D721Med (cell line): ENCODE measurements around the gene RBM25.
"Not testable (repeated sequence)": the region's sequence is repeated elsewhere in the genome, so short reads cannot be mapped to it uniquely, and the experiment has no call there.

Source experiments
- DNase-seq: peaks from one replicate; pipeline ENCODE4 v3.0.0; 2011; ENCODE audit warnings: low spot score; ENCODE audit not compliant: insufficient read length
- FAIRE-seq: peaks from 2 replicates; lab custom pipeline; 2011; peaks lifted over from hg19 to GRCh38; lab: Jason Lieb, UNC
- CTCF ChIP-seq: IDR thresholded peaks from 2 replicates; pipeline ENCODE4 v1.5.1; 2012; ENCODE audit warnings: mild to moderate bottlenecking, control low read depth; ENCODE audit not compliant: insufficient read depth; ENCODE audit errors: missing control alignments

RBM25 gene

GRCh38 chr14:73058224-73058921, at the start of gene RBM25:
TSS of gene RBM25 (plus strand) at chr14:73058534. CDS start at chr14:73071642, 13,108 bp downstream.
- DNase-seq: peak; percentile 77
- peak; percentile 80 for FAIRE-seq
- peak; percentile 29 for TF ChIP-seq CTCF

- not testable (repeated sequence) for FAIRE-seq, DNase-seq
These were observed 47.1 kb upstream of the RBM25 start for GRCh38 chr14:73011189-73011588.

GRCh38 chr14:73014105-73014504, 44.2 kb upstream of the RBM25 start:
- no peak for FAIRE-seq
- DNase-seq: no peak
- no peak for TF ChIP-seq CTCF

- DNase-seq, FAIRE-seq: not testable (repeated sequence)
These were observed 42.8 kb upstream of the RBM25 start for GRCh38 chr14:73015552-73015951.

- not testable (repeated sequence) for DNase-seq, FAIRE-seq
These were observed 42.3 kb upstream of the RBM25 start for GRCh38 chr14:73016011-73016410.

- DNase-seq (no peak), FAIRE-seq (no peak)
These were observed 36.3 kb upstream of the RBM25 start for GRCh38 chr14:73022051-73022450.

GRCh38 chr14:73025544-73025943, 32.8 kb upstream of the RBM25 start:
- DNase-seq: no peak
- TF ChIP-seq CTCF: no peak
- no peak for FAIRE-seq

More at GRCh38 chr14:73022051-73022450, 36.3 kb upstream of the RBM25 start:
- TF ChIP-seq CTCF: no peak

GRCh38 chr14:73026243-73026844, 32.0 kb upstream of the RBM25 start:
- no peak for TF ChIP-seq CTCF
- DNase-seq (no peak), FAIRE-seq (no peak)
